Stimulated activated CD8-positive, alpha-beta memory T cell treated with anti-CD3 and anti-CD28 coated beads, Interleukin-4, amount 100 ng/mL, for 1 hour (primary cell): Measurements from ENCODE around the gene OLFM4.

Experiments
- DNase-seq, 2 donors: peaks; one replicate each; pipeline ENCODE4 v3.0.0-alpha.2; 2020; ENCODE audit warnings: low read depth in 2 of 2, low spot score in 1 of 2

OLFM4 gene

GRCh38 chr13:53064731-53065130, 36.1 kb downstream of the OLFM4 start:
- no peak for DNase-seq

GRCh38 chr13:53066411-53066810, 37.8 kb downstream of the OLFM4 start:
- DNase-seq, result no peak

DNA sequence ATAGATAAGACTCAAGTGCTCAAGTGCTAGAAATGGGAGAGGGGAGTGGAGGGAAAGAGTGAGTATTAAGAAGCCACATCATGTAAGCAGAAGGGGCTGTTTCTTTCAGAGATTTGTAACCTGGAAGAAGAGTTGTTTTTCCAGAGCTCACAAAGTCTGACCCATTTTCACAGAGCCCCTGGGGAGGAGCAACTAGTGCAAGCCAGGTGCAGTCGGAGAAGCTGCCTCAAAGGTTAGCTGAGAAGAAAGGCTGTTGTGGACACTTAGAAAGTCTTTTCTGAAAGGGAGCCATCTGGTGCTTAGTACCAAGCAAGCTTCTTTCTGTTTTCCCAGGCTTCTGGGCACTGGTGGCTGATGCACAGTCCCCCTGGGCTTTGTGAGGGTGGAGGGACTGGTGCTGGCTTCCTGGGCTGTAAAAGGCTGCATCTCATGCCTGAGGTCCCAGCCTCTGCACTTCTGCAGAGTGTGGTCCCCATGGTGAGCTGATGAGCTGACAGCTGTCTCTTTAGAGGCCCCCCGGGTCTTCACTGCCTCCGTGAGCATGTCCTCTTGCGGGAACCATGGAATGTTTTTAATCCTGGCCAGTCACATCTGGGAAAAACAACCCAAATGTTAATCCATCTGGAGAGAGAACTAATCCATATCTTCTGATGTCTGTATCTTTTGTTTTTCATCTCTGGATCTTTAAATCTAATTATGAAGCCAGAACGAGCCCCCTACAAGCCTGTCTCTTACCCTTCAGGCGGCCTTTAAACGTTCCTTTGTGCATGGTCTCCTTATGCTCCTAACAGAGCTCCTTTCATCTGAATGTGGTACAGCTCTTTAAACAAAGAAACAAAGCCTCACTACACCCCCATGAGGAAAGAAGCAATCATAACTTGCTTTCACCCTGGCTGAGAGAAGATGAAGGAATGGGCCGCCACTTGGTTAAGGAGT, 40.2 kb downstream of the OLFM4 start:
- no peak for DNase-seq

GRCh38 chr13:53069800-53070199, 41.2 kb downstream of the OLFM4 start:
- no peak for DNase-seq

- no peak for DNase-seq
Observed at GRCh38 chr13:53073711-53074110, 45.1 kb downstream of the OLFM4 start.

DNA sequence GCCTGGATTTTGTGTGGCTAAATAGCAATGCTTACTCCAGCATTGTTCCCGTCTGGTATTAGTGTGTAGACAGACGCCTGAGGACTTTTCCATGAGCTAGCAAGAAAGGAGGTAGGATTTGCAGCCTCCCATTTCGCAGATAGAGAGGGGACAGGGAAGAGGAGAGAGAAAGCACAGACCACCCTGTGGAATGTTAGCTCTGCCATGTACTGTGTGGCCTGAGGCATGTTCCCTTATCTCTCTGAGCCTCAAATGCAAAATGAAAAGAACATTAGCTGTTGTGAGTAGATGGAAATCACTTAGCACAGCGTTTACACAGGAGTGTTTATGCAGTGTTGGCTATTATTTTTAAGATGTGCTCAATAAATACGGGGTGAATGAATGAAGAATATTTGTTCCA, 45.5 kb downstream of the OLFM4 start:
- DNase-seq, result no peak

GRCh38 chr13:53075356-53076041, 46.9 kb downstream of the OLFM4 start:
- no peak for DNase-seq

- DNase-seq, result no peak
Observed at GRCh38 chr13:53079691-53080090, 51.1 kb downstream of the OLFM4 start.

DNA sequence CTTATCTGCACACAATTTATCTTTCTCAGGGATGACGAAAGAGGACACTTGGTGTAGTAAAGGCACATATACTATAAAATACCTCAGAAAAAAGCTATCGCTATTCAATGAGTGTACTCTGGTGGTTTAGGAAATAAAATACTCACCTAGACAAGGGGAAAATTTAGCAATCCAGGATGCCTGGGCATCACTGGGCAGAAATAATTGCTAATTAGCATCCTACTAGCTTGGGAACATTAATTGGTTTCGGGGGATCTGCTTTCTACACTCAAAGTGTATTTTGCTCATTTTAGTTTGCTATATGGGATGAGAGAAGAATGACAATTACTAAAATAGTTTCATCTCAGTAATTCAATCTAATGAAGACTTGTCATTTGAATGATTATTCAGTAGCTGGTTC, 60.3 kb downstream of the OLFM4 start:
- DNase-seq, result no peak

- no peak for DNase-seq
Observed at GRCh38 chr13:53089951-53090350, 61.3 kb downstream of the OLFM4 start.

- no peak for DNase-seq
Observed at GRCh38 chr13:53090461-53090860, 61.8 kb downstream of the OLFM4 start.

DNA sequence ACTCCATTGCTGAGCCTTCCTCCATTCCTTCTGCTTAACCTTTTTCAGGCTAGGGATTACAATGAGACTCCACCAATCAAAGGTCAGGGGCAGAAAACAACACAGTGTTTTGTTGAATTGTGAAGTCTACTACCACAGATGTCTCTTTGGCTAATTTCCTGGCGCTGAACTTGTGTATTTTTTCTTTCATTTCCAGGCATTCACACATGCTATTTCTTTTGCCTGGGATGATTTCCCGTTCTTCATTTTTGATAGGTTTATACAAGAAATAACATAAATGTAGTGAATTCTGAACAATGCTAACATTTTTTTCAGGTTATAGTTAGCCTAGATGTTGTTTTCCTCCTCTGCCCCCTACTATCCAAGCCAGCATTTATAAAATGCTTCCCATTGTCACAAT, 64.3 kb downstream of the OLFM4 start:
- no peak for DNase-seq

DNA sequence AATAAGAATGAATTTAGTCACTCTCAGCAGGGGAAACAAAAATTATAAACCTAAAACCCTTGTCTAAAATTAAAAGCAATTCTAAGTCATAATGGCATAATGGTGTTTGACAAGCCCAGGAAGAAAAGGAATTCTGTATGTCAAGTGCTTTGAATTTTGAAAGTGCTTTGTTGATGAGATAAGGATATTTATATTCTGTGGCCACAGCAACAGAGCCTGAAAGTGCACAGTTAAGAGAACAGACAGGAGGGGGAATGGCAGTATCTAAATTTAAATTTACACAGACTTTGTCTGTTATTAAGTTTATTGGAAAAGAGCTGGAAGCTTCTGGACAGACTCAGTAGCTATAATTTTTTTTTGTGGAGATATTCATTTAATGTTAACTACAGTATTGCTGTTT, 69.8 kb downstream of the OLFM4 start:
- no peak for DNase-seq

GRCh38 chr13:53100394-53101063, 71.9 kb downstream of the OLFM4 start:
- no peak for DNase-seq
